ENCODE measurements around the gene DOCK6. TPM values are rescaled to one million over a fixed set of nuclear protein-coding genes. Genes with fewer than 3 reads are reported as not detected.
A peak's percentile ranks its signal among the peaks of the same experiment; 100 is the strongest.

The DOCK6 gene
- total RNA-seq, 4 donors from 2014 or later = 37.5 to 92.7 (median 49.2) TPM

DNA sequence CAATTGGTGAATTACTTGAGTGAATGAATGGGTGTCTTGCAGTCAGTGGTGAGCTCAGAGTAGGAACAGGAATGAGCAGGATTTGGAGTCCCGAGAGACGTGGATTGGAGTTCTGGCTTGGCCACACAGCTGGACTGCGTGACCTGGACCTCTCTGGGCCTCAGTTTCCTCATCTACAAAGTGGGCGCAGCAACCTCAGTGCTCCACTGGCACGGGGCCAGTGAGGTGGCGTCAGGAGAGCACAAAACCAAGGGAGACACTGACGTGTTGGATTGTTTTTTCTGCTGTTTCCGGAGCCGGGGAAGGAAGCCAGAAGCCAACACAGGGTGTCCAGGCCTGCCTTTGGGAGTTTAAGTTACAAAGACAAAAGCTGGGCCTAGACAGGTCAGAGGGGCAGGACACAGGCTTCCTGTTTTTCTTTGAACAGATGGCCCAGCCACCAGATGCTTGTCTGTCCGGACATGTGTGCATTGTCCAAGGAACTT, 6.5 kb upstream of the DOCK6 start:
- no peak overlapping the region for H3K4me3 ChIP-seq
- peak; percentile 23 to 86 for TF ChIP-seq EP300 (IDR thresholded peaks at IDR 0.05)
- no peak for TF ChIP-seq POLR2A (IDR thresholded peaks at IDR 0.05)
- TF ChIP-seq, protein P1, sequence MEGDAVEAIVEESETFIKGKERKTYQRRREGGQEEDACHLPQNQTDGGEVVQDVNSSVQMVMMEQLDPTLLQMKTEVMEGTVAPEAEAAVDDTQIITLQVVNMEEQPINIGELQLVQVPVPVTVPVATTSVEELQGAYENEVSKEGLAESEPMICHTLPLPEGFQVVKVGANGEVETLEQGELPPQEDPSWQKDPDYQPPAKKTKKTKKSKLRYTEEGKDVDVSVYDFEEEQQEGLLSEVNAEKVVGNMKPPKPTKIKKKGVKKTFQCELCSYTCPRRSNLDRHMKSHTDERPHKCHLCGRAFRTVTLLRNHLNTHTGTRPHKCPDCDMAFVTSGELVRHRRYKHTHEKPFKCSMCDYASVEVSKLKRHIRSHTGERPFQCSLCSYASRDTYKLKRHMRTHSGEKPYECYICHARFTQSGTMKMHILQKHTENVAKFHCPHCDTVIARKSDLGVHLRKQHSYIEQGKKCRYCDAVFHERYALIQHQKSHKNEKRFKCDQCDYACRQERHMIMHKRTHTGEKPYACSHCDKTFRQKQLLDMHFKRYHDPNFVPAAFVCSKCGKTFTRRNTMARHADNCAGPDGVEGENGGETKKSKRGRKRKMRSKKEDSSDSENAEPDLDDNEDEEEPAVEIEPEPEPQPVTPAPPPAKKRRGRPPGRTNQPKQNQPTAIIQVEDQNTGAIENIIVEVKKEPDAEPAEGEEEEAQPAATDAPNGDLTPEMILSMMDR (IDR thresholded peaks at IDR 0.05) = no peak
- H3K4me1 ChIP-seq = peaks cover 0 to 10% (median 0%) of the 10 kb centered on the region in 4 donors
- no peaks in the 10 kb centered on the region for H3K27me3 ChIP-seq
- DNase-seq (ENCODE audit: low spot score in 2 of 2) = peak; percentile 41 to 57
- no peaks in the 10 kb centered on the region for H3K36me3 ChIP-seq
- H3K9me3 ChIP-seq = no peaks in the 10 kb centered on the region
- H3K27ac ChIP-seq = peak overlapping the region in 2 of 4 donors; percentile 3 to 48
- 32 to 44% methylated on average over 10 of the region's 10 CpGs for WGBS, 2 donors

DNA sequence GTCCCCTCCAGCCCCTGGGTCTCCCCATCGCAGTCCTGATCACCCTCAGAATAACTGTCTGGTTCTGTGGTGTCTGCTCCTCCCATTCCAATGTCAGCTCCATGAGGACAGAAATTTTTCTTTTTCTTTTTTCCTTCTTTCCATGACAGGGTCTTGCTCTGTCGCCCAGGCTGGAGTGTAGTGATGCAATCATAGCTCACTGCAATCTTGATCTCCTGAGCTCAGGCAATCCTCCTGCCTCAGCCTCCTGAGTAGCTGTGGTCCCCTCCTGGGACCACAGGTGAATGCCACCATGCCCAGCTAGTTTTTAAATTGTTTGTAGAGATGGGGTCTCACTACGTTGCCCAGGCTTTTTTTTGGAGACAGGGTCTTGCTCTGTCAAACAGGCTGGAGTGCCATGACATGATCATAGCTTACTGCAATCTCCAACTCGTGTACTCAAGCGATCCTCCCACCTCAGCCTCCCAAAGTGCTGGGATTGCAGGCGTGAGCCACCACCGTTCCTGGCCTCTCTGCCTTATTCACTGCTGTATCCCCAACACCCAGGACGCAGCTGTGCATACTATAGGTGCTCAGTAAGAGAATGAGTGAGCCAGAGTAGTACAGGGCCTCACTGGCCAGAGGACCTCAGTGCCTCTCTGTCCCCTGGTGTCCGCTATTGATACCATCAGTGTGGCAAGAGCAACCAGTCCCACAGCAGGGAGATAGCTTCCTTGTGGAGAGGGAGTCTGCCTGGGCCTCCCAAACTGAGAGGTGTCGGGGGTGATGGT, 5.2 kb upstream of the DOCK6 start:
- no peaks in the 10 kb centered on the region for H3K36me3 ChIP-seq
- H3K4me3 ChIP-seq = no peak overlapping the region
- 85 to 88% methylated on average over 10 of the region's 10 CpGs for WGBS, 2 donors
- H3K27me3 ChIP-seq = no peaks in the 10 kb centered on the region
- H3K27ac ChIP-seq = no peak overlapping the region
- H3K4me1 ChIP-seq = peaks cover 0 to 14% (median 2%) of the 10 kb centered on the region in 4 donors
- H3K9me3 ChIP-seq = no peaks in the 10 kb centered on the region
- TF ChIP-seq, protein P1 (IDR thresholded peaks at IDR 0.05) = no peak
- TF ChIP-seq EP300 (IDR thresholded peaks at IDR 0.05) (no peak), POLR2A (IDR thresholded peaks at IDR 0.05) (no peak)
- no peak for DNase-seq (ENCODE audit: low spot score in 2 of 2)

DNA sequence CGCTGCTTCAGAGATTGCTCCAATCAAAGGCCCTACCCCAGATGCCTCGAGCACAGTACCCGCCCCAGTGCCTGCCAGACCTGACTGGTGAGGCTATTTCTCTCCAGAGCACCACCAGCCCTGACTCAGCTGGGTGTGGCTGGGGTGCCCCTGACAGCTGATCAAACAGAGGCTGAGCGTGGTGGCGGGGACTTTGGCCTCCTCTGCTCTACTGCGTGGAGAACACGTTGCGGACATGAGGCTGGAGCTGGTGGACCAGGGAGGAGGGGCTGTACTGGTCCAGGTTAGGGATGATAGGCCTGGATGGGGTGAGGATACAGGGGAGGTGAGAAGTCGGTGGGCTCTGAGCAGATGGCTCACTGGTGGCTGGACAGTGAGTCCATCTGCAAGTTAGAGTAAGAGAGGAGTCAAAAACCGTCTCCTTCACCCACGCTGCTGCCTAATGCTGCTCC, 3.5 kb upstream of the DOCK6 start:
- 74 to 98% methylated on average over 3 to 11 of the region's 11 CpGs for WGBS, 2 donors
- peak overlapping the region in 1 of 4 donors; percentile 58 for H3K27ac ChIP-seq

DNA sequence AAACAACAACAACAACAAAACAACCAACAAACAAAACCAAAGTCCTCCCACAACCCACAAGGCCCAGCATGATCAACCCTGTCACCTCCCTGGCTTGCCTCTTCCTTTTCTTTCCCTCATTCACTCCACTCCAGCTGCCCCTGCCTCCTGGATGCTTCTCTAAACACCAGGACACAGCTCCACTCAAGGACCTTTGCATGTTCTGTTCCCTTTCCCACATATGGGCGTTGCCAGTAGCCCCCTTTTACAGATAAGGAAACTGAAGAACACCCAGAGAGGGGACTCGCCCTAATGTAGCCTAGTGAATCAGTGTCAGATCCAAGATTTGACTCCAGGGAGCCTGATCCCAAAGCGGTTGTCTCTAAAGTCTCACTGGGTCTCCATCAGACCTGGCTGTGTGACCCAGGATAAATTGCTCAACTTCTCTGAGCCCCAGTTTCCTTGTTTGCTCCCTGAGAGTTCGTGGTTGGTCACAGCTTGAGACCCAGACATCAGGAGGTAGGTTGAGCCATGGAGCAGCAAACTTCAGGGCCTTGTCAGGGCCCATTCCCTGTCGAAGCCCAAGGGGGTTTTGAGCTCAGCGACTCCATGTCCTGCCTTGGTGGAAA, 3.0 kb upstream of the DOCK6 start:
- Histone ChIP-seq H3K4me3 (no peak overlapping the region), H3K9me3 (no peaks in the 10 kb centered on the region), H3K27me3 (no peaks in the 10 kb centered on the region), H3K36me3 (no peaks in the 10 kb centered on the region), H3K27ac (peak overlapping the region in 1 of 4 donors; percentile 58), H3K4me1 (peaks cover 0 to 25% (median 3%) of the 10 kb centered on the region in 4 donors)
- WGBS, 2 donors = 82 to 89% methylated on average over 5 to 6 of the region's 6 CpGs
- DNase-seq (ENCODE audit: low spot score in 2 of 2) = no peak
- TF ChIP-seq EP300 (IDR thresholded peaks at IDR 0.05) = no peak
- TF ChIP-seq, protein P1 (IDR thresholded peaks at IDR 0.05) = no peak
- no peak for TF ChIP-seq POLR2A (IDR thresholded peaks at IDR 0.05)

More for the DNA sequence above, 3.5 kb upstream of the DOCK6 start:
- Histone ChIP-seq H3K9me3 (no peaks in the 10 kb centered on the region), H3K27me3 (no peaks in the 10 kb centered on the region), H3K4me1 (peaks cover 0 to 25% (median 3%) of the 10 kb centered on the region in 4 donors), H3K4me3 (no peak overlapping the region), H3K36me3 (no peaks in the 10 kb centered on the region)
- TF ChIP-seq EP300 (IDR thresholded peaks at IDR 0.05) = no peak
- TF ChIP-seq, protein P1 (IDR thresholded peaks at IDR 0.05) = no peak
- no peak for TF ChIP-seq POLR2A (IDR thresholded peaks at IDR 0.05)
- no peak for DNase-seq (ENCODE audit: low spot score in 2 of 2)
